BJ (cell line): ENCODE measurements around the gene ZMYM3. TPM values are rescaled to one million over a fixed set of nuclear protein-coding genes. Genes with fewer than 3 reads are reported as not detected.

ENCODE experiments used
- CTCF ChIA-PET: fragments of 350-600 bp; formaldehyde crosslinking; extraction: SDS; loops from one replicate; lab custom pipeline; 2021; ENCODE audit warnings: antibody characterized with exemption, inconsistent platforms; lab: Yijun Ruan, JAX
- POLR2A ChIA-PET: fragments of 300-600 bp; sonication (Branson Sonifier 250); formaldehyde crosslinking; extraction: SDS; loops from one replicate; lab custom pipeline; 2021; ENCODE audit warnings: antibody characterized with exemption; lab: Charles Lee
- DNase-seq: peaks from one replicate; pipeline ENCODE4 v3.0.0-alpha.2; 2011; ENCODE audit warnings: low read depth
- H3K27me3 ChIP-seq: 2 replicates; pipeline ENCODE4 v1.6.0; 2011; ENCODE audit warnings: low read length; ENCODE audit not compliant: control insufficient read depth, insufficient read depth
- H3K36me3 ChIP-seq: 2 replicates; pipeline ENCODE4 v1.5.1; 2011; ENCODE audit warnings: low read length; ENCODE audit not compliant: control insufficient read depth, insufficient read depth
- H3K4me3 ChIP-seq: 2 replicates; pipeline ENCODE4 v1.5.1; 2011; ENCODE audit warnings: low read depth, mild to moderate bottlenecking, control low read depth, low read length
- CTCF ChIP-seq: IDR thresholded peaks from 2 replicates; pipeline ENCODE4 v1.5.1; 2011; ENCODE audit warnings: low read depth, mild to moderate bottlenecking, control low read depth, inconsistent platforms, low read length, moderate library complexity; ENCODE audit not compliant: insufficient read depth
- polyA plus RNA-seq: library from polyadenylated mRNA; depleted of rRNA; stranded (reverse); fragments of >200 nt; gene quantifications from 2 replicates; pipeline ENCODE4 v1.2.3, GENCODE V29; 2011

The ZMYM3 gene
- polyA plus RNA-seq, 1 experiment = 25.1 TPM

DNA sequence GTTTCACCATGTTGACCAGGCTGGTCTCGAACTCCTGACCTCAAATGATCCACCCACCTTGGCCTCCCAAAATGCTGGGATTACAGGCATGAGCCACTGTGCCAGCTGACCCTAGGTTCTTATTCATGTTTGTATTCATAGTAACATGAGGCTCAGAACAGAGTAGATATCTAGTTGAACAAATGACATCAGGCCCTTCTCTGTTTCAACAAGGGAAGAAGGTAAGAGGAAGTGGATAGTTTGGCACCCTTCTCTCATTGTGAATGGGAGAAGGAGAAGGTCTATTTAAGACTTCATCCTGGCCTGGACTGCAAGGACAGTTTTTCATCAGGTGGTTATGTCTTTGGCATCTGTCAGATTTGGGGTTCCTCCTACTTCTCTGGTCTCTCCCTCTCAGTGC is 17.1 kb downstream of the ZMYM3 start:
- H3K27me3 ChIP-seq = no peaks in the 10 kb centered on the region
- no peak for DNase-seq
- peaks cover 5% of the 10 kb centered on the region; the same call in 1 of the 2 replicates for H3K36me3 ChIP-seq
- no peak for TF ChIP-seq CTCF
- ChIA-PET CTCF (no interaction called here), POLR2A (no interaction called here)
- no peak overlapping the region for H3K4me3 ChIP-seq

DNA sequence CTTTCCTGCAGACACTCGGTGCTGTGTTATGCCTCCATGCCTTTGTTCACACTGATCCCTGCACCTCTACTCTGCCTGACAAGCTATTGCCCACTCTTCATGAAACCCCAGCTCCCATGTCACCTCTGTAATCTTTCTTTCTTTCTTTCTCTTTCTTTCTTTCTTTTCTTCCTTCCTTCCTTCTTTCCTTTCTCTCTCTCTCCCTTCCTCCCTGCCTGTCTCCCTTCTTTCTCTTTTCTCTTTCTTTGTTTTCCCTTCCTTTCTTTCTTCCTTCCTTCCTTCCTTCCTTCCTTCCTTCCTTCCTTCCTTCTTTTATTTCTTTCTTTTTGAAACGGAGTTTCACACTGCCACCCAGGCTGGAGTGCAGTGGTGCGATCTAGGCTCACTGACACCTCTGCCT is 18.5 kb downstream of the ZMYM3 start:
- CTCF ChIA-PET = no interaction called here
- no peaks in the 10 kb centered on the region for H3K27me3 ChIP-seq
- no peak overlapping the region for H3K4me3 ChIP-seq
- POLR2A ChIA-PET = no interaction called here
- no peak for TF ChIP-seq CTCF
- no peaks in the 10 kb centered on the region for H3K36me3 ChIP-seq
- DNase-seq = no peak

GRCh38 chrX:71228063-71228642 is 25.8 kb downstream of the ZMYM3 start:
- Histone ChIP-seq H3K27me3 (no peaks in the 10 kb centered on the region), H3K4me3 (no peak overlapping the region), H3K36me3 (no peaks in the 10 kb centered on the region)
- ChIA-PET CTCF (no interaction called here), POLR2A (no interaction called here)
- no peak for TF ChIP-seq CTCF
- no peak for DNase-seq

- H3K4me3 ChIP-seq = no peak overlapping the region
- no peak for TF ChIP-seq CTCF
- ChIA-PET POLR2A (no interaction called here), CTCF (no interaction called here)
- H3K36me3 ChIP-seq = no peaks in the 10 kb centered on the region
- H3K27me3 ChIP-seq = no peaks in the 10 kb centered on the region
- no peak for DNase-seq
Observed at GRCh38 chrX:71227370-71228062, 26.4 kb downstream of the ZMYM3 start.

GRCh38 chrX:71225676-71226075 is 28.3 kb downstream of the ZMYM3 start:
- TF ChIP-seq CTCF = no peak
- Histone ChIP-seq H3K27me3 (no peaks in the 10 kb centered on the region), H3K4me3 (no peak overlapping the region), H3K36me3 (no peaks in the 10 kb centered on the region)
- ChIA-PET POLR2A (no interaction called here), CTCF (no interaction called here)
- DNase-seq = no peak
